ENCODE measurements around the gene PBXIP1.

PBXIP1 gene

DNA sequence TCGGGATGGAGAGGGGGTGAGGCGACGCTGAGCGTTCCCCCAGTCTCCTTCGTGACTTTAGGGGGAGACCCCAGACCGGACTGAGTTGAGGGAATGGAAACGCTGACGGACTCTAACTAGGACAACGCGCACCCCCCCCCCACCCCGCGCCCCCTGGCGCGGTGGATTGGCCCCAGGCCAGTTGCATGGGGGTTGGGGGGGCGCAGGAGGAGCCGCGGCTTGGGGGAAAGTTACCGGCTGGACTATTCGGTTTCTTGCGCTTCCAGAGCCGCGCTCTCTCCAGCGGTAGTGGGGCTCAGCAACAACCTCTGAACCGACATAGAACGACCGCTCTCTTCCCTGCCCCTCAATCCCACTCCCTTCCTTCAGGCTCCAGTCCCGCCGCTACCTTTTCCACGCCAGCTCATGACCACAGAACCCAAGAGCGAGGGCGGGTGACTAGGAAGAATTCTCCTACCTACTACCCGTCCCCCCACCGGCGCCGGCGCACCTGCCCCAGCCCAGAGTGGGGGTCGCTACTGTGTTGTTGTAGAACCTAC lies 47.4 kb upstream of the PBXIP1 start:
- H3K4me3 ChIP-seq (ENCODE audit: low read depth, low read length): peak overlapping the region; percentile 87
- peaks cover 3% of the 10 kb centered on the region for H3K36me3 ChIP-seq (replicated peaks)
- no peak for DNase-seq
- TF ChIP-seq, protein P1, sequence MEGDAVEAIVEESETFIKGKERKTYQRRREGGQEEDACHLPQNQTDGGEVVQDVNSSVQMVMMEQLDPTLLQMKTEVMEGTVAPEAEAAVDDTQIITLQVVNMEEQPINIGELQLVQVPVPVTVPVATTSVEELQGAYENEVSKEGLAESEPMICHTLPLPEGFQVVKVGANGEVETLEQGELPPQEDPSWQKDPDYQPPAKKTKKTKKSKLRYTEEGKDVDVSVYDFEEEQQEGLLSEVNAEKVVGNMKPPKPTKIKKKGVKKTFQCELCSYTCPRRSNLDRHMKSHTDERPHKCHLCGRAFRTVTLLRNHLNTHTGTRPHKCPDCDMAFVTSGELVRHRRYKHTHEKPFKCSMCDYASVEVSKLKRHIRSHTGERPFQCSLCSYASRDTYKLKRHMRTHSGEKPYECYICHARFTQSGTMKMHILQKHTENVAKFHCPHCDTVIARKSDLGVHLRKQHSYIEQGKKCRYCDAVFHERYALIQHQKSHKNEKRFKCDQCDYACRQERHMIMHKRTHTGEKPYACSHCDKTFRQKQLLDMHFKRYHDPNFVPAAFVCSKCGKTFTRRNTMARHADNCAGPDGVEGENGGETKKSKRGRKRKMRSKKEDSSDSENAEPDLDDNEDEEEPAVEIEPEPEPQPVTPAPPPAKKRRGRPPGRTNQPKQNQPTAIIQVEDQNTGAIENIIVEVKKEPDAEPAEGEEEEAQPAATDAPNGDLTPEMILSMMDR (IDR thresholded peaks at IDR 0.05; ENCODE audit: low read depth, low read length, missing control alignments): no peak
- in situ Hi-C loops (cut with HindIII; ENCODE audit: low pct_ligation_motif_present, low sequenced_read_pairs): no loop called here
- peak overlapping the region; percentile 8 for H3K27ac ChIP-seq
- H3K27me3 ChIP-seq (replicated peaks): no peaks in the 10 kb centered on the region

- no peaks in the 10 kb centered on the region for H3K27me3 ChIP-seq (replicated peaks)
- TF ChIP-seq, protein P1 (IDR thresholded peaks at IDR 0.05; ENCODE audit: low read depth, low read length, missing control alignments): peak; percentile 7
- peak within 1 kb of the TSS; percentile 87 for H3K4me3 ChIP-seq (ENCODE audit: low read depth, low read length)
- peaks cover 3% of the 10 kb centered on the region for H3K36me3 ChIP-seq (replicated peaks)
- in situ Hi-C loops (cut with HindIII; ENCODE audit: low pct_ligation_motif_present, low sequenced_read_pairs): no loop called here
- H3K27ac ChIP-seq: peak within 1 kb of the TSS; percentile 18
- DNase-seq: no peak
Observed at GRCh38 chr1:155002464-155003226, 46.7 kb upstream of the PBXIP1 start, which contains the start of gene ZBTB7B. Gene ZBTB7B, plus strand, starts transcription at chr1:155002802. Its CDS starts 11,859 bp downstream, at chr1:155014661.

DNA sequence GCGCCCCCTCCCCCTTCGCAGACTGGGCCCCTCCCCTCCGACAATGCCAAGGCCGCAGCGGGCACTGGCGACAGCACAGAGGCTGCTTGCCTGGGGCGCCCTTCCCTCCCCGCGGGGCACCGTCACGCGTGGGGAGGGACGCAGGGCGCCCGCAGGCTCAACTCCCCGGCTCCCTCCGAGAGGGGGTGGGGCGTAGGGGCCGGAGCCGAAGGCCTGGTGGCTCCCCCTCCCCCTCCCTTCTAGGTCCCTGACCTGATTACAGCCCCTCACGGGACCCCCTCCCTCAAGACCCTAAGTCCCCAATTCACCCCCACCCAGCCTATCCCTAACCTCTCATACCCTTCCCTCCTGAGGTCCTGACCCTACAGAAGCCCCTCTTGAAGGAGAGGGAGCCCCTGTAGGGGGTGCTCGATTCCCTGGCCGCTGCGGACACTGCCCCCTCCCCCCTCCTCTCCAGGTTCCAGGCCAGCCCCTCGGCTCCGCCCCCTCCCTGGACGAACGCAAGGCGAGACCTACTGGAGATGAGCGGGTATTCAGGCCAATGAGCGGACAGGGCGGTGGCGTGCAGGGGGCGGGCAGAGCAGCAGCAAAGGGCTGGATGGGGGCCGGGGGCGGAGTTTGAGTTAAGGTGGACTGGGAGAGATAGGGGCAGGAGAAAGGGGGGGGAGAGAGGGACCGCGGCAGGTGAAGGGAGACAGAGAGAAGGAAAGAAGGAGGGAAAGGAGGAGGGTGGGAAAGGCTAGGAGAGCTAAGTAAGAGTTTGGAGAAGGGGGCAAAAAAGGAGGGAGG lies 46.0 kb upstream of the PBXIP1 start:
- TF ChIP-seq, protein P1 (IDR thresholded peaks at IDR 0.05; ENCODE audit: low read depth, low read length, missing control alignments): peak; percentile 74
- peak; percentile 99 for DNase-seq
- no peaks in the 10 kb centered on the region for H3K27me3 ChIP-seq (replicated peaks)
- peak overlapping the region; percentile 18 for H3K27ac ChIP-seq
- in situ Hi-C loops (cut with HindIII; ENCODE audit: low pct_ligation_motif_present, low sequenced_read_pairs): no loop called here
- H3K36me3 ChIP-seq (replicated peaks): peaks cover 2% of the 10 kb centered on the region
- H3K4me3 ChIP-seq (ENCODE audit: low read depth, low read length): peak overlapping the region; percentile 87

DNA sequence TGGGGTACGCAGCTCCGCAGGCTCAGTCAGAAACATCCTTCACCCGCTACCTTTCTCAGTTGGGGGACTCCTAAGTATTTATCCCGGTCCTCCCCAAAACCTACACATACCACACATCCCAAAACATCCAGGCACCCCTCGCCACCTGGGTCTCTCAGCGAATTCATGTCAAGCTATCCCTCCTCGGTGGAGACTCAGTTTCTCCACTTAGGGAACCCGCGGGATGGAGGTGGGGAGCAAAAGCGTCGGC lies 45.5 kb upstream of the PBXIP1 start:
- no peak for DNase-seq
- H3K36me3 ChIP-seq (replicated peaks): no peaks in the 10 kb centered on the region
- in situ Hi-C loops (cut with HindIII; ENCODE audit: low pct_ligation_motif_present, low sequenced_read_pairs): no loop called here
- no peaks in the 10 kb centered on the region for H3K27me3 ChIP-seq (replicated peaks)
- H3K4me3 ChIP-seq (ENCODE audit: low read depth, low read length): peak overlapping the region; percentile 68
- TF ChIP-seq, protein P1 (IDR thresholded peaks at IDR 0.05; ENCODE audit: low read depth, low read length, missing control alignments): no peak
- peak overlapping the region; percentile 18 for H3K27ac ChIP-seq

DNA sequence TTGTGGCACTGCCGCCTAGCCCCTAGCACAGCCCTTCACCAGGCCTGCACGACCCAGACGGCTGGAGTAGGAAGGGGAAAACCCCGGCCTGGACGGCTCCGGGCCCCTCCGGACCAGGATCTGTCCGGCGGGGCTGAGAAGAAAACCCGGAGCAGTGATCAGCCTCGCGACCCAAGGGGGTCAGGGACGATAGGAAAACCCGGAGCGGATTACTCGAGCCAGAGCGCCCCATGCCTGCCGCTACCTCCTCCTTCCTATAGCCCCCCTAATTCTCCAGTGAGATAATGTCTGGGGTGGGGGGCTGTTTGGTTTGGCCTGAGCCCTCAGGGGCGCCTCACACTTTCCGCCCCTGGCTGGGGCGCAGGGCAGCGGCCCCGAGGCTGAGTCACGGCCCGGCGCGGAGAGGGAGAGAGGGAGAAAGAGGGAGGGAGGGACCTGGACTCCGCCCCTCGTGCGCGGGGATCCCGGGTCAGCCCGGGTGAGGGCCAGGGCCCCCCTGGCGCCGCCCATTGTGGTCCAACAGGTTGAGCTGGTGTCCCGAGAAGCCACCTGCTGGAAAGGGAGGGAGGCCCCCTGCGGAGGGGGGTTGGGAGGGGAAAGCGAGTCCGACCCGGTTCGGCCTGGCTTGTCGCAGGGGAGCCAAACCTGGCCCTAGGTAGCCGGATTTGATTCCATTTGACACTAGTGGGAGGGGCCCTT lies 45.0 kb upstream of the PBXIP1 start:
- in situ Hi-C loops (cut with HindIII; ENCODE audit: low pct_ligation_motif_present, low sequenced_read_pairs): no loop called here
- Histone ChIP-seq H3K27me3 (replicated peaks) (no peaks in the 10 kb centered on the region), H3K27ac (peak overlapping the region; percentile 70), H3K36me3 (replicated peaks) (no peaks in the 10 kb centered on the region), H3K4me3 (ENCODE audit: low read depth, low read length) (peak overlapping the region; percentile 68)
- TF ChIP-seq, protein P1 (IDR thresholded peaks at IDR 0.05; ENCODE audit: low read depth, low read length, missing control alignments): no peak
- peak; percentile 71 for DNase-seq

Measured in brain microvascular endothelial cell (primary cell).